Cardiac fibroblast (primary cell): Measurements from ENCODE around the gene MPDU1.
"Not testable (repeated sequence)": the region's sequence is repeated elsewhere in the genome, so short reads cannot be mapped to it uniquely, and the experiment has no call there.

ENCODE experiments used
- DNase-seq, 2 donors: peaks; one replicate each; pipeline versions ENCODE4 v3.0.0 to v3.0.0-alpha.2; 2010; ENCODE audit warnings: low read depth in 2 of 2
- H3K4me3 ChIP-seq, 2 donors: replicated peaks in 1 of 2; 1 replicate in 1 of 2; 2 replicates in 1 of 2; pipeline ENCODE4 v1.5.1; 2011; ENCODE audit warnings: low read depth in 2 of 2, low read length in 2 of 2, mild to moderate bottlenecking in 2 of 2, moderate library complexity in 1 of 2
- TF ChIP-seq, protein P1 (sequence below): IDR thresholded peaks from one replicate; pipeline ENCODE4 v1.5.1; 2011; ENCODE audit warnings: low read depth, mild to moderate bottlenecking, low read length, inconsistent platforms

MPDU1 gene

DNA sequence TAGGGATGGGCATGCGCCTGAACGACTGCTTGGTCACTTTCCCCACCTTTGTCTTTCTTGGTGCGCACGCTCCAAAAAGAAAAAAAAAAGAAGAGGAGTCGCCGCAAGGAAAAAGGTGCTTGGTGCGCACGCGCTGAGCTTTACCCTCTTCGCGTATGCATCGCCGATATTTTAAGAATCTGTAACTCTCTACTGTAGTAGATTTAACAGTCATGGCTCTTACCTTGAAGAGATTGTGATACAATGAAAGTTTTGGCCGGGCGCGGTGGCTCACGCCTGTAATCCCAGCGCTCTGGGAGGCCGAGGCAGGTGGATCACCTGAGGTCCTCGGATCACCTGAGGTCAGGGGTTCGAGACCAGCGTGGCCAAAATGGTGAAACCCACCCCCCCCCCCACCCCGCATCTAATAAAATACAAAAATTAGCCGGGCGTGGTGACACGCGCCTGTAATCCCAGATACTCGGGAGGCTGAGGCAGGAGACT lies 31.7 kb downstream of the MPDU1 start:
- peak overlapping the region; percentile 41 to 54 for H3K4me3 ChIP-seq
- no peak for DNase-seq
- TF ChIP-seq, protein P1, sequence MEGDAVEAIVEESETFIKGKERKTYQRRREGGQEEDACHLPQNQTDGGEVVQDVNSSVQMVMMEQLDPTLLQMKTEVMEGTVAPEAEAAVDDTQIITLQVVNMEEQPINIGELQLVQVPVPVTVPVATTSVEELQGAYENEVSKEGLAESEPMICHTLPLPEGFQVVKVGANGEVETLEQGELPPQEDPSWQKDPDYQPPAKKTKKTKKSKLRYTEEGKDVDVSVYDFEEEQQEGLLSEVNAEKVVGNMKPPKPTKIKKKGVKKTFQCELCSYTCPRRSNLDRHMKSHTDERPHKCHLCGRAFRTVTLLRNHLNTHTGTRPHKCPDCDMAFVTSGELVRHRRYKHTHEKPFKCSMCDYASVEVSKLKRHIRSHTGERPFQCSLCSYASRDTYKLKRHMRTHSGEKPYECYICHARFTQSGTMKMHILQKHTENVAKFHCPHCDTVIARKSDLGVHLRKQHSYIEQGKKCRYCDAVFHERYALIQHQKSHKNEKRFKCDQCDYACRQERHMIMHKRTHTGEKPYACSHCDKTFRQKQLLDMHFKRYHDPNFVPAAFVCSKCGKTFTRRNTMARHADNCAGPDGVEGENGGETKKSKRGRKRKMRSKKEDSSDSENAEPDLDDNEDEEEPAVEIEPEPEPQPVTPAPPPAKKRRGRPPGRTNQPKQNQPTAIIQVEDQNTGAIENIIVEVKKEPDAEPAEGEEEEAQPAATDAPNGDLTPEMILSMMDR, result no peak

DNA sequence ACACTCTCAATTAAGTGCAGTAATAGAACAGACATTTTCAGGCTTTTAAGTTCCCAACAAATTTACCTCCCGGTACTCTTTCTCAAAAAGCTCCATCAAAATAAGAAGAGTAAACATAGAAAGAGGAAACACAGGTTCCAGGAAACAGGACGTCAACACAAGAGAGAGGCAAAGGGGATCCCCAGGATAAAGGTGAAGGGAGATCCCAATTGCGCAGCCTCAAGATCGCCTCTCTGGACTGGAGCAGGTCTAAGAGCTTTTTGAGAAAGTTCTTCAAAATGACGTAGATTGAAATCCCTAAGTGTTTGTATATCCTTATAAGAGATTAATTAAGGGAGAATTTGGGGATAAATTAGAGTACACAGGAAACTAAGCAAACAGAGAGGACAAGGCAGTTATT lies 35.0 kb downstream of the MPDU1 start:
- no peak for DNase-seq
- no peak overlapping the region for H3K4me3 ChIP-seq
- TF ChIP-seq, protein P1, result no peak

DNA sequence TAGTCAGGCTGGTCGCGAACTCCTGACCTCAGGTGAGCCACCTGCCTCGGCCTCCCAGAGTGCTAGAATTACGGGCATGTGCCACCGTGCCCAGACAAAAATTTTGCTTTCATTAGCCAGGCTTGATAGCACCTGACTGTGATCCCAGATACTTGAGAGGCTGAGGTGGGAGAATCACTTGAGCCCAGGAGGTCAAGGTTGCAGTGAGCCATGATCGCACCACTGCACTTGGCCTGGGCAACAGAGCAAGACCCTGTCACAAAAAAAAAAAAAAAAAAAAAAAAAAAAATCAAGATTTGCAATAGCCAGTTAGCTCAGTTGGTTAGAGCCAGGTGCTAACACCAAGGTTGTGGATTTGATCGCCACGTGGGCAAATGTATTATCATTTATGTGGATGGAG lies 37.2 kb downstream of the MPDU1 start:
- no peak for DNase-seq
- no peak overlapping the region for H3K4me3 ChIP-seq
- TF ChIP-seq, protein P1, result no peak

DNA sequence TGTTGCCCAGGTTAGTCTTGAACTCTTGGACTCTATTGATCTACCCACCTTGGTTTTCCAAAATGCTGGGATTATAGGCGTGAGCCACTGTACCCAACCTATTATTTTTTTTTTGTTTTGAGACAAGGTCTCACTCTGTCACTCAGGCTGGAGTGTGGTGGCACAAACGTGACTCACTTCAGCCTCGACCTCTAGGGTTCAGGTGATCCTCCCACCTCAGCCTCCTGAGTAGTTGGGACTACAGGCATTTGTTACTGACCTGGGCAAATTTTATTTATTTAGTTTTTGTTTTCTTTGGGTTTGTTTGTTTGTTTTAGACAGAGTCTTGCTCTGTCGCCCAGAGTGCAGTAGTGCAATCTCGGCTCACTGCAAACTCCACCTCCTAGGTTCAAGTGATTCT lies 40.0 kb downstream of the MPDU1 start:
- no peak overlapping the region for H3K4me3 ChIP-seq
- no peak for DNase-seq
- TF ChIP-seq, protein P1, result no peak

DNA sequence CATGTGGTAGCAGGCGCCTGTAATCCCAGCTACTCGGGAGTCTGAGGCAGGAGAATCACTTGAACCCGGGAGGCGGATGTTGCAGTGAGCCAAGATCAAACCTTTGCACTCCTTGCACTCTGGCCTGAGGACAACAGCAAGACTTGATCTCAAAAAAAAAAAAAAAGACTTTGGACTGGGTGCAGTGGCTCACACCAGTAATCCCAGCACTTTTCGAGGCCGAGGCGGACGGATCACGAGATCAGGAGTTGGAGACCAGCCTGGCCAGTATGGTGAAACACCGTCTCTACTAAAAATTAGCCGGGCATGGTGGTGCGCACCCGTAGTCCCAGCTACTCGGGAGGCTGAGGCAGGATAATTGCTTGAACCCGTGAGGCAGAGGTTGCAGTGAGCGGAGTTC lies 42.1 kb downstream of the MPDU1 start:
- H3K4me3 ChIP-seq, DNase-seq: not testable (repeated sequence)

DNA sequence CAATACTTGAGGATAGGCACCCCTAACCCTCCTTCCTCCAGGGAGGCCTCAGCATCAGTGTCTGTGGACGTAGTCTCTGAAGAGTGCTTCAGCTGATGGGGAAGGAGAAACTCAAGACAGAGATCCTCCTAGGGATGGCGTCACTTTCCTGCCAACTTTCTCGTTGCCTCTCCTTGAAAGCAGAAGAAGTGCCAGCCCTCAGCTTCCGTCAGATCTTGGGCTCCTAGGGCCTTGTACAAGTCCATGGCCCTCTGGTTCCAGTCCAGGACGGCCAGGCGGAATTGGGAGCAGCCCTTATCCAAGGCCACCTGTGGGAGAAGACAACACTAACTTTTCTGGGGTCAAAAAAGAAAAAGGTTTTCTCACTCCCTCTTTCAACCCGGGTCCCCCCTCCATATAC lies 42.7 kb downstream of the MPDU1 start:
- TF ChIP-seq, protein P1, result no peak
- peak overlapping the region in 1 of 2 donors; percentile 81 for H3K4me3 ChIP-seq
- no peak for DNase-seq

DNA sequence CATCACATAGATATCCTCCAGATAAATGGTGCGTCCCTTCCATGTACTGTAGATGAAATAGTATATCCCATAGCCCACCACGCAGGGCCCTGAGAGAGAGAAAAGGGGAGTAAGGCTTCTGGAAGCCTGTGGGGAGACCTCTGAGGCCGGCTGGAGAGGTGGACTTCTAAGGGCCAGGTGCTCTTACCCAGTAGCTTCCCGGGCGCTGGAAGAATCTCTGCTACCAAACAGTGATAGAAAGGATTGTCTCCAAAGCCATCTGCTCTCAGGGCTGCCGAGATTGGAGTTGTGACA lies 43.3 kb downstream of the MPDU1 start:
- TF ChIP-seq, protein P1, result no peak
- DNase-seq, result no peak
- H3K4me3 ChIP-seq, result peak overlapping the region; percentile 81 to 84
